Esophagus squamous epithelium (tissue), 4 donors: Measurements from ENCODE around the gene ELOVL6.

ENCODE experiments used
- POLR2A ChIP-seq, 4 donors: fragments of 450-650 bp; IDR thresholded peaks; one replicate each; pipeline ENCODE4 v1.6.1; 2017; ENCODE audit warnings: antibody characterized with exemption in 4 of 4, mild to moderate bottlenecking in 4 of 4, moderate library complexity in 3 of 4
- TF ChIP-seq, protein P1 (sequence below), 6 experiments: fragments of 450-650 bp in 4 of 6; fragments of 200-600 bp in 2 of 6; sonication (generic) in 2 of 6; IDR thresholded peaks; one replicate each; pipeline ENCODE4 v1.5.1; 2016 to 2019; ENCODE audit warnings: antibody characterized with exemption in 6 of 6, mild to moderate bottlenecking in 4 of 6, moderate library complexity in 4 of 6

- TF ChIP-seq, protein P1, sequence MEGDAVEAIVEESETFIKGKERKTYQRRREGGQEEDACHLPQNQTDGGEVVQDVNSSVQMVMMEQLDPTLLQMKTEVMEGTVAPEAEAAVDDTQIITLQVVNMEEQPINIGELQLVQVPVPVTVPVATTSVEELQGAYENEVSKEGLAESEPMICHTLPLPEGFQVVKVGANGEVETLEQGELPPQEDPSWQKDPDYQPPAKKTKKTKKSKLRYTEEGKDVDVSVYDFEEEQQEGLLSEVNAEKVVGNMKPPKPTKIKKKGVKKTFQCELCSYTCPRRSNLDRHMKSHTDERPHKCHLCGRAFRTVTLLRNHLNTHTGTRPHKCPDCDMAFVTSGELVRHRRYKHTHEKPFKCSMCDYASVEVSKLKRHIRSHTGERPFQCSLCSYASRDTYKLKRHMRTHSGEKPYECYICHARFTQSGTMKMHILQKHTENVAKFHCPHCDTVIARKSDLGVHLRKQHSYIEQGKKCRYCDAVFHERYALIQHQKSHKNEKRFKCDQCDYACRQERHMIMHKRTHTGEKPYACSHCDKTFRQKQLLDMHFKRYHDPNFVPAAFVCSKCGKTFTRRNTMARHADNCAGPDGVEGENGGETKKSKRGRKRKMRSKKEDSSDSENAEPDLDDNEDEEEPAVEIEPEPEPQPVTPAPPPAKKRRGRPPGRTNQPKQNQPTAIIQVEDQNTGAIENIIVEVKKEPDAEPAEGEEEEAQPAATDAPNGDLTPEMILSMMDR (IDR thresholded peaks at IDR 0.05) = no peak
- TF ChIP-seq POLR2A (IDR thresholded peaks at IDR 0.05) = no peak
Measured at GRCh38 chr4:110164856-110165255, 33.6 kb downstream of the ELOVL6 start.
